Right atrium auricular region (tissue), 2 donors: ENCODE measurements around the gene JAG2. TPM values are rescaled to one million over a fixed set of nuclear protein-coding genes. Genes with fewer than 3 reads are reported as not detected.

ENCODE experiments used
- DNase-seq: peaks from one replicate; pipeline ENCODE4 v3.0.0-alpha.2; 2019; ENCODE audit warnings: low spot score
- H3K27ac ChIP-seq, 2 donors: fragments of 200-600 bp; sonication (generic); 1 replicate in 1 of 2; 2 replicates in 1 of 2; pipeline ENCODE4 v1.5.1; 2016 to 2019
- H3K27me3 ChIP-seq, 2 donors: fragments of 200-600 bp; sonication (generic); one replicate each; pipeline versions ENCODE4 v1.5.1 to v1.6.0; 2017 to 2019
- H3K36me3 ChIP-seq: fragments of 200-600 bp; sonication (generic); one replicate; pipeline ENCODE4 v1.5.1; 2016
- H3K4me1 ChIP-seq, 2 donors: fragments of 200-600 bp; sonication (generic); one replicate each; pipeline versions ENCODE4 v1.5.1 to v1.6.0; 2017 to 2019
- H3K4me3 ChIP-seq, 2 donors: fragments of 200-600 bp; sonication (generic); 1 replicate in 1 of 2; 2 replicates in 1 of 2; pipeline ENCODE4 v1.5.1; 2017 to 2019; ENCODE audit warnings: mild to moderate bottlenecking in 1 of 2, moderate library complexity in 1 of 2
- H3K9me3 ChIP-seq, 2 donors: fragments of 200-600 bp; sonication (generic); one replicate each; pipeline ENCODE4 v1.5.1; 2019
- total RNA-seq, 2 donors: library from RNA; depleted of rRNA; stranded (reverse); fragments of >200 nt; gene quantifications; one replicate each; pipeline ENCODE4 v1.1.0, GENCODE V29; 2016
- TF ChIP-seq, protein P1 (sequence below), 2 donors: fragments of 200-600 bp; sonication (generic); IDR thresholded peaks; one replicate each; pipeline ENCODE4 v1.5.1; 2019; ENCODE audit warnings: antibody characterized with exemption in 2 of 2

JAG2 gene
- total RNA-seq, 2 donors from 2014 or later: 14.5 to 17.3 TPM

DNA sequence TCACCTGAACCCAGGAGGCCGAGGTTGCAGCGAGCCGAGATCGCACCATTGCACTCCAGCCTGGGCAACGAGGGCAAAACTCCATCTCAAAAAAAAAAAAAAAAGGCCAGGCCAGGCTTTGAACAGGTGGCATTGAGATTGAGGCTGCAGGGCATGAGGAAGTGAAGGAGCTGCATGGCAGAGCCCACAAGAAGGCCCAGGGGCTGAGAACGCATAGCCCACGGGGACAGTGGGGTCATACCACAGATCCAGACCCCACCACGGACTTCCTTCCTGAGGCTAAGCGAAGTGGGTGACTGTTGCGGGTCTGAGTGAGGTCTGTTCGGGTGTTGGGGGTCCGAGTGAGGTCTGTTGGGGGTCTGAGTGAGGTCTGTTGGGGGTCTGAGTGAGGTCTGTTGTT, 7.8 kb downstream of the JAG2 start:
- DNase-seq: no peak
- Histone ChIP-seq H3K4me1 (peaks cover 0 to 11% of the 10 kb centered on the region in 2 donors), H3K36me3 (peaks cover 2% of the 10 kb centered on the region), H3K27ac (no peak overlapping the region), H3K27me3 (no peaks in the 10 kb centered on the region), H3K4me3 (no peak overlapping the region), H3K9me3 (no peaks in the 10 kb centered on the region)
- TF ChIP-seq, protein P1, sequence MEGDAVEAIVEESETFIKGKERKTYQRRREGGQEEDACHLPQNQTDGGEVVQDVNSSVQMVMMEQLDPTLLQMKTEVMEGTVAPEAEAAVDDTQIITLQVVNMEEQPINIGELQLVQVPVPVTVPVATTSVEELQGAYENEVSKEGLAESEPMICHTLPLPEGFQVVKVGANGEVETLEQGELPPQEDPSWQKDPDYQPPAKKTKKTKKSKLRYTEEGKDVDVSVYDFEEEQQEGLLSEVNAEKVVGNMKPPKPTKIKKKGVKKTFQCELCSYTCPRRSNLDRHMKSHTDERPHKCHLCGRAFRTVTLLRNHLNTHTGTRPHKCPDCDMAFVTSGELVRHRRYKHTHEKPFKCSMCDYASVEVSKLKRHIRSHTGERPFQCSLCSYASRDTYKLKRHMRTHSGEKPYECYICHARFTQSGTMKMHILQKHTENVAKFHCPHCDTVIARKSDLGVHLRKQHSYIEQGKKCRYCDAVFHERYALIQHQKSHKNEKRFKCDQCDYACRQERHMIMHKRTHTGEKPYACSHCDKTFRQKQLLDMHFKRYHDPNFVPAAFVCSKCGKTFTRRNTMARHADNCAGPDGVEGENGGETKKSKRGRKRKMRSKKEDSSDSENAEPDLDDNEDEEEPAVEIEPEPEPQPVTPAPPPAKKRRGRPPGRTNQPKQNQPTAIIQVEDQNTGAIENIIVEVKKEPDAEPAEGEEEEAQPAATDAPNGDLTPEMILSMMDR (IDR thresholded peaks at IDR 0.05): no peak

DNA sequence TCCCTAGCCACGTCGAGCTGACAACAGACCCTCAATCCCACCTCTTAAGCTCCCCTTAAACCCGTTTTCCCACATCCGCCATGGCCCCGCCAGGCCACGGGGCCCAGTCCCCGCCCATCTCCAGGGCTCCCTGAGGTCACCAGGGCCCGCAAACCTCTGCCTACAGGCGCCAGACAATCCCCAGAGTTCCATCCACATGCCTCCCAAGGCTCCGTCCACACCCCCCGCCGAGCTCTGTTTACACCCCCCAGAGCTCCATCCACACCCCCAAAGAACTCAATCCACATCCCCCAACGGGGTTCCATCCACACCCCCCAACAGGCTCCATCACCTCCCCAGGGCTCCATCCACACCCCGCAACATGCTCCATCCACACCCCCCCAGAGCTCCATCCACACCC, 9.2 kb downstream of the JAG2 start:
- H3K4me3 ChIP-seq: no peak overlapping the region
- H3K36me3 ChIP-seq: peaks cover 9% of the 10 kb centered on the region
- H3K9me3 ChIP-seq: no peaks in the 10 kb centered on the region
- H3K27ac ChIP-seq: no peak overlapping the region
- DNase-seq: no peak
- no peaks in the 10 kb centered on the region for H3K27me3 ChIP-seq
- H3K4me1 ChIP-seq: peaks cover 0 to 19% of the 10 kb centered on the region in 2 donors
- TF ChIP-seq, protein P1 (IDR thresholded peaks at IDR 0.05): no peak

DNA sequence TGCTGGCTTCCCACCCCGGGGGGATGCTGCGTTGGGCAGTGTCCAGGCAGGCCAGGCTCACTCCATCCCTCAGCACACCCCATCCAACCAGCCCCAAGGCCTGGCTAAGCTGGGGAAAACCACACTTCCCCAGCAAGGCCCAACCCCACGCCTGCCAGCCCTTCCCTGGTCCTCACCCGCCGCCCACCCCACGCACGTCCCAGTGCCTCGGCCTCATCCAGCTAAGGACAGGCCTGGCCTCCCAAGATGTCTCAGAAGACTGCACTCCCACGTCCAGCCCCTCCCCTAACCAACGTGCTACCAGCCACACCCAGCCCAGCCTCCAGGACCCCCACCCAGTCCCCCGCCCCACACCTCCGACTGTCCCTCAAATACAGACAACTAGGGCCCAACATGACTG, 9.8 kb downstream of the JAG2 start:
- H3K27ac ChIP-seq: no peak overlapping the region
- DNase-seq: no peak
- TF ChIP-seq, protein P1 (IDR thresholded peaks at IDR 0.05): no peak
- no peaks in the 10 kb centered on the region for H3K27me3 ChIP-seq
- H3K9me3 ChIP-seq: no peaks in the 10 kb centered on the region
- H3K4me3 ChIP-seq: no peak overlapping the region
- peaks cover 0 to 24% of the 10 kb centered on the region in 2 donors for H3K4me1 ChIP-seq
- H3K36me3 ChIP-seq: peaks cover 9% of the 10 kb centered on the region

DNA sequence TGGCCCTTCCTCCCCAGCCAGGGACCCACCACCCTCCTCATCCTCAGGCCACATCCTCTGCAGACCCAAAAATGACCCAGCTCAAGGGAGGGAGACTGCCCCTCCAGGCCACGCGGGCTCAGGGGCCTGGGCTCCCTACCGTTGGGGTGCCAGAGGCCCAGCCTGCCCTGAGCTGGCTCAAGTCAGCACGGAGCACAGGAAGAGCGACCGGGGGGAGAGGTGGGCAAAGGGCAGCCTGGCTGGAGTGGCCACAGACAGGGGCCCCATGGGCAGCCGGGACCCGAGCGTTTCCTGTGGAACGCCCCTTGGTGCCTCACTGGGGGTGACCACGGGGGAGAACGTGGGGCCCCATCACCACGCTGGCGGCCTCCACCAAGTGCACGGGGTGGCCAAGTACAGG, 10.7 kb downstream of the JAG2 start:
- H3K4me3 ChIP-seq: no peak overlapping the region
- TF ChIP-seq, protein P1 (IDR thresholded peaks at IDR 0.05): no peak
- DNase-seq: no peak
- H3K27me3 ChIP-seq: no peaks in the 10 kb centered on the region
- no peaks in the 10 kb centered on the region for H3K9me3 ChIP-seq
- peaks cover 0 to 32% of the 10 kb centered on the region in 2 donors for H3K4me1 ChIP-seq
- no peak overlapping the region for H3K27ac ChIP-seq
- peaks cover 9% of the 10 kb centered on the region for H3K36me3 ChIP-seq

DNA sequence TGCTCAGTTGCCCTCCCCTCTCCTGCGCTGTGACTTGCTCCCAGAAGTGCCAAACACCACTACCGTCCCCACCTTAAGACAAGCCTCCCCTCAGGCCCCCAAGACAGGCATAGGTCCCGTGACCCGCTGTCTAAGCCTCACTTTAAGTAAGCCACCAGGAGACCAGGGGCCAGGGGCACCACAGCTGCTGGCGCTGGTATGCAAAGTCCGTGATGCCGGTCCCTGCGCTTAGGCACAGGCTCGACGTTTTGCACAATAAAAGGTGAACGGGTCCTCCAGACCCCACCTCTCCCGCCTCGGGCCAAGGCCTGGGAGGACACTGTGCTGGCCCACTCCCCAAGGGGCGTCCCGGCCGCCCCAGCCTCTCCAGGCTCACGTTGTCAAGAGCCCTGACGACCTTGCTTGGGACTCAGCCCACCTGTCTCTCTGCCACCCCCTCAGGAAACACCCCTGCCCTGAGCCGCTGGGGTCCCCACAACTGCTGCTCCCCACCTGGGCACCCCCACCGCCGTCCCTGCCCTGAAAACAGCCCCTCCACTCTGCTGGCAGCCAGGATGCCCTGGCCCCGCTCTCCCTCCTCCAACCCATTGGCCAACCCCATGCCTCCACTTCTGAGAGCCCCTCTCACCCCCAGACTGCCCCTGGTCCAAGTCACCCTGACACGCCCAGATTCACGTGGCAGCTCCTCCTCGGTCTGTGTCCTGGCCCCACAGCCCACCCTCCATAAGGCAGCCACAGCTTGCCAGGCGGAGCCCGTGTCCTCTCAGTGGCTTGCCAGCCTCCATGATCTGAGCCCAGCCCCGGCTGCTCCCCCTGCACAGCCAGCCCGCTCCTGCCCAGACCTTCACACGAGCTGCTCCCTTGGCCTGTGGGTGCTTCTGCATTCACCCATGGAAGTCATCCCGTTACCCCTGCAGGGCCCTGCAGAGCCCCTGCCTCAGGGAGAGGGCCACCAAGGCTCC, 11.9 kb downstream of the JAG2 start:
- H3K9me3 ChIP-seq: no peaks in the 10 kb centered on the region
- DNase-seq: no peak
- TF ChIP-seq, protein P1 (IDR thresholded peaks at IDR 0.05): no peak
- peaks cover 9% of the 10 kb centered on the region for H3K36me3 ChIP-seq
- H3K27ac ChIP-seq: no peak overlapping the region
- peaks cover 0 to 37% of the 10 kb centered on the region in 2 donors for H3K4me1 ChIP-seq
- H3K4me3 ChIP-seq: no peak overlapping the region
- H3K27me3 ChIP-seq: no peaks in the 10 kb centered on the region
